SK-N-SH (cell line): Measurements from ENCODE around the gene TRAF2. TPM values are rescaled to one million over a fixed set of nuclear protein-coding genes. Genes with fewer than 3 reads are reported as not detected.
"Not testable (repeated sequence)": the region's sequence is repeated elsewhere in the genome, so short reads cannot be mapped to it uniquely, and the experiment has no call there.

Experiments used
- CTCF ChIA-PET: fragments of 300-600, 350-600 bp; formaldehyde crosslinking; extraction: SDS; loops from one replicate; lab custom pipeline; 2021; lab: Yijun Ruan, JAX
- POLR2A ChIA-PET: fragments of 350-600 bp; sonication (Branson Sonifier 250); formaldehyde crosslinking; extraction: SDS; loops from one replicate; lab custom pipeline; 2020; ENCODE audit warnings: antibody characterized with exemption, inconsistent platforms; lab: Yijun Ruan, JAX
- DNase-seq: peaks from one replicate; pipeline ENCODE4 v3.0.0; 2012
- H2AFZ ChIP-seq: fragments of 200-600 bp; sonication (generic); 2 replicates; pipeline ENCODE4 v1.8.1; 2016; ENCODE audit warnings: antibody characterized with exemption, mild to moderate bottlenecking, low read depth
- H3F3A ChIP-seq: fragments of 200-600 bp; sonication (generic); replicated peaks from 2 replicates; pipeline ENCODE3; 2016; ENCODE audit warnings: antibody characterized with exemption, mild to moderate bottlenecking; ENCODE audit not compliant: insufficient read depth
- H3K27ac ChIP-seq, 2 experiments: fragments of 200-500 bp in 1 of 2; fragments of 200-600 bp in 1 of 2; sonication (Bioruptor generic) in 1 of 2; sonication (generic), shearing (Covaris generic) in 1 of 2; 2 replicates each; pipeline versions ENCODE4 v1.5.1 to v1.6.1; 2014 to 2016; ENCODE audit warnings: low read depth in 2 of 2, inconsistent platforms in 1 of 2, low read length in 1 of 2, mild to moderate bottlenecking in 1 of 2, mixed read lengths in 1 of 2
- H3K27me3 ChIP-seq: fragments of 200-600 bp; sonication (generic), shearing (Covaris generic); 2 replicates; pipeline ENCODE4 v1.6.1; 2016; ENCODE audit warnings: mixed run types; ENCODE audit not compliant: insufficient read depth
- H3K36me3 ChIP-seq, 2 experiments: fragments of 200-500 bp in 1 of 2; fragments of 200-600 bp in 1 of 2; sonication (Bioruptor generic) in 1 of 2; sonication (generic) in 1 of 2; replicated peaks in 1 of 2; 2 replicates each; pipeline versions ENCODE3 to v1.5.1; 2014 to 2016; ENCODE audit warnings: low read length in 1 of 2, mild to moderate bottlenecking in 1 of 2; ENCODE audit not compliant: insufficient read depth in 2 of 2, control insufficient read depth in 1 of 2
- H3K4me1 ChIP-seq, 2 experiments: fragments of 200-500 bp in 1 of 2; fragments of 200-600 bp in 1 of 2; sonication (Bioruptor generic) in 1 of 2; sonication (generic), shearing (Covaris generic) in 1 of 2; 2 replicates each; pipeline versions ENCODE4 v1.5.1 to v1.6.1; 2014 to 2016; ENCODE audit warnings: low read depth in 1 of 2, low read length in 1 of 2, mixed run types in 1 of 2; ENCODE audit not compliant: insufficient read depth in 2 of 2, control insufficient read depth in 1 of 2
- H3K4me2 ChIP-seq: fragments of 200-600 bp; sonication (generic), shearing (Covaris generic); 2 replicates; pipeline ENCODE4 v1.6.1; 2017; ENCODE audit warnings: mixed run types
- H3K4me3 ChIP-seq, 2 experiments: fragments of 200-500 bp in 1 of 2; fragments of 200-600 bp in 1 of 2; sonication (Bioruptor generic) in 1 of 2; sonication (generic), shearing (Covaris generic) in 1 of 2; 2 replicates each; pipeline versions ENCODE4 v1.5.1 to v1.8.1; 2014 to 2016; ENCODE audit warnings: low read depth in 2 of 2, inconsistent platforms in 1 of 2, low read length in 1 of 2, mild to moderate bottlenecking in 1 of 2, mixed read lengths in 1 of 2, moderate library complexity in 1 of 2
- H3K79me2 ChIP-seq: fragments of 200-600 bp; sonication (generic); 2 replicates; pipeline ENCODE4 v1.8.1; 2017; ENCODE audit warnings: mild to moderate bottlenecking; ENCODE audit not compliant: insufficient read depth
- H3K9ac ChIP-seq: fragments of 200-600 bp; sonication (generic); 2 replicates; pipeline ENCODE4 v1.6.1; 2017; ENCODE audit warnings: mixed run types
- H3K9me2 ChIP-seq: fragments of 200-600 bp; sonication (generic); 2 replicates; pipeline ENCODE4 v1.6.1; 2017; ENCODE audit warnings: mixed run types
- H3K9me3 ChIP-seq: fragments of 200-600 bp; sonication (generic); 2 replicates; pipeline ENCODE4 v1.6.1; 2017; ENCODE audit warnings: mixed run types, mild to moderate bottlenecking, moderate library complexity
- H4K20me1 ChIP-seq: fragments of 200-600 bp; sonication (generic); 2 replicates; pipeline ENCODE4 v1.6.1; 2017; ENCODE audit warnings: mild to moderate bottlenecking, mixed run types; ENCODE audit not compliant: insufficient read depth
- CHD2 ChIP-seq: fragments of 150-350 bp; IDR thresholded peaks from 2 replicates; pipeline ENCODE4 v1.6.1; 2018; ENCODE audit warnings: low read length; ENCODE audit not compliant: partially characterized antibody
- CTCF ChIP-seq: fragments of 200-600 bp; sonication (generic); IDR thresholded peaks from 2 replicates; pipeline ENCODE4 v1.6.1; 2017; ENCODE audit warnings: antibody characterized with exemption, mild to moderate bottlenecking, moderate library complexity
- EZH2phosphoT487 ChIP-seq: fragments of 200-600 bp; sonication (generic); IDR thresholded peaks from 2 replicates; pipeline ENCODE4 v1.6.1; 2017; ENCODE audit warnings: low read depth, mixed run types, mild to moderate bottlenecking, antibody characterized with exemption, moderate library complexity, borderline replicate concordance
- FOSL2 ChIP-seq: IDR thresholded peaks from 2 replicates; pipeline ENCODE4 v1.4.0; 2012; ENCODE audit warnings: low read depth, mild to moderate bottlenecking, moderate library complexity, borderline replicate concordance
- FOXJ3 ChIP-seq: sonication (generic); formaldehyde crosslinking; IDR thresholded peaks from 2 replicates; pipeline ENCODE4 v1.5.1; 2020; ENCODE audit warnings: mild to moderate bottlenecking, missing genetic modification reagents
- FOXM1 ChIP-seq: IDR thresholded peaks from 2 replicates; pipeline ENCODE4 v1.4.0; 2012; ENCODE audit warnings: low read depth, mild to moderate bottlenecking
- GABPA ChIP-seq: IDR thresholded peaks from 2 replicates; pipeline ENCODE4 v1.4.0; 2012; ENCODE audit warnings: low read depth, mild to moderate bottlenecking
- MEF2A ChIP-seq: IDR thresholded peaks from 2 replicates; pipeline ENCODE4 v1.4.0; 2012; ENCODE audit warnings: low read depth, borderline replicate concordance
- POLR2AphosphoS5 ChIP-seq: IDR thresholded peaks from 2 replicates; pipeline ENCODE4 v1.6.1; 2012; ENCODE audit warnings: low read depth, low read length
- RCOR1 ChIP-seq: fragments of 150-350 bp; IDR thresholded peaks from 2 replicates; pipeline ENCODE4 v1.6.1; 2017; ENCODE audit warnings: antibody characterized with exemption, low read length
- RFX5 ChIP-seq: IDR thresholded peaks from 2 replicates; pipeline ENCODE4 v1.6.1; 2012; ENCODE audit warnings: mild to moderate bottlenecking, improper control_type of control experiment, low read length
- SIN3A ChIP-seq: IDR thresholded peaks from 2 replicates; pipeline ENCODE4 v1.6.1; 2012; ENCODE audit warnings: low read depth, mild to moderate bottlenecking, low read length, moderate library complexity, borderline replicate concordance
- USF1 ChIP-seq: IDR thresholded peaks from 2 replicates; pipeline ENCODE4 v1.4.0; 2012; ENCODE audit warnings: low read depth, borderline replicate concordance
- YY1 ChIP-seq: IDR thresholded peaks from 2 replicates; pipeline ENCODE4 v1.4.0; 2012; ENCODE audit warnings: low read depth, mild to moderate bottlenecking
- WGBS: methylation state at CpG from one replicate; pipeline ENCODE4 v1.1.6; 2017; ENCODE audit warnings: low lambda C conversion rate; 5-methylcytosine and 5-hydroxymethylcytosine counted together
- polyA plus RNA-seq, 3 experiments: library from polyadenylated mRNA; depleted of rRNA; stranded (reverse); fragments of >200 nt; gene quantifications; 2 replicates each; pipeline ENCODE4 v1.2.3, GENCODE V29; 2012
- TF ChIP-seq, protein P1 (sequence below): fragments of 150-350 bp; IDR thresholded peaks from 2 replicates; pipeline ENCODE4 v1.6.1; 2016; ENCODE audit warnings: mild to moderate bottlenecking, low read depth, low read length

TRAF2 gene
- polyA plus RNA-seq, 1 of the 3 experiments (the other 2 are of a cell fraction) = 15.4 TPM

DNA sequence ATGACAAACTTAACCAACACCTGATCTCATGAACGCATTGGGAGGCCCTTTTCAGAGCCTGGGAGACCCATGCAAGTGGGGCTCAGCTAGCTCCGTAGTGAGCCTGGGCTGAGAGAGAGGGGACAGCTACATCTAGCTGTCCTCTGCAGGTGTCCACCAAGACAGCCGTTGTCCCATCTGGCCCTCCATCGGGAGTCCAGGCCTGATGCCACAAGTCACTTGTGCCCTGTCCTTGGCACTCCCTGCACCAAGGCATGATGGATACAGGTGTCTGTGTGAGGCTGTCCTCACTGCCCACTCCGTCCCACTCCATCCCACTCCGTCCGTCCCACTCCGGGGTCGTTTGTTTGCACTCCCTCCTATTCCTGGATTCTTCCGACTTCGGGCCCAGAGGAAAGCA, 17.7 kb upstream of the TRAF2 start (continued):
- TF ChIP-seq FOSL2 = no peak
- no peak for TF ChIP-seq GABPA
- TF ChIP-seq, all 33 proteins: peak for 0

DNA sequence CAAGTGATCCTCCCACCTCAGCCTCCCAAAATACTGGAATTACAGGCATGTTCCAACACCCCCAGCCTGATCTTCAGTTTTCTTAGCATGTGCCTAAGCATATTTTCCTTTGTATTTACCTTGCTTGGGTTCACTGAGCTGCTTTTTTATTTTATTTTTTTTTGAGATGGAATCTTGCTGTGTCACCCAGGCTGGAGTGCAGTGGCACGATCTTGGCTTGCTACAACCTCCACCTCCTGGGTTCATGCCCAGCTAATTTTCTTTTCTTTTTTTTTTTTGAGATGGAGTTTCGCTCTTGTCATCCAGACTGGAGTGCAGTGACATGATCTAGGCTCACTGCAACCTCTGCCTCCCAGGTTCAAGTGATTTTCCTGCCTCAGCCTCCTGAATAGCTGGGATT, 16.7 kb upstream of the TRAF2 start:
- H4K20me1 ChIP-seq, H3K4me3 ChIP-seq, H3K27ac ChIP-seq, H3K9me2 ChIP-seq, H3K4me1 ChIP-seq, DNase-seq, H3K36me3 ChIP-seq, H3K9me3 ChIP-seq, H3K27me3 ChIP-seq, H3F3A ChIP-seq, H3K4me2 ChIP-seq, H3K9ac ChIP-seq, H2AFZ ChIP-seq: not testable (repeated sequence)
- peaks cover 27% of the 10 kb centered on the region for H3K79me2 ChIP-seq
- whole genome bisulfite sequencing = 98% methylated on average over 2 of the region's 2 CpGs
- ChIA-PET CTCF (interaction anchor here (1.2 to 1.3 kb wide), 2 partner anchors 27 to 199 kb away, joined by 3 read pairs; partner anchors contain the start of gene AJM1), POLR2A (interaction anchor here (1.4 kb wide), 1 partner anchor 17 kb away, joined by 3 read pairs; the partner anchor contains the start of gene TRAF2)

DNA sequence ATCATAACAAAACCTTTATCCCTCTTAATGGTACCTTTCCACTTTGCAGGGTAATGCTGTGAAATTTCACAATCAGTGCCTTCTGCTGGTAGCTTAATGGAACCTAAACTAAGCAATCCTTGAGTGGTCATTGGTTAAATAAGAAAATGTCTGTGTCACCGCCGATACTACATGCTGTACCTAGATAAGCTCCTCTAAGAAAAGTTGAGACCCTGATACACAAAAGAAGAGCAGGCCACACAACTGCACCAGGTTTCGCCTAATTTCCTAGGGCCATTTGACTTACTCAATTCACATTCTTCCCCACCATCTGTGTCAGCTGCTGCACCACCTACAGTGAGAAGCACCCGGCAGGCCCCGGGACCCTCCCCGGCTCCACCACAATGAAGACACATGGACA, 11.2 kb upstream of the TRAF2 start:
- no peak overlapping the region for H3K27ac ChIP-seq
- TF ChIP-seq FOXJ3 (CRISPR knock-in tag) = no peak
- no peak for TF ChIP-seq CTCF
- TF ChIP-seq CHD2 = no peak
- TF ChIP-seq, protein P1, sequence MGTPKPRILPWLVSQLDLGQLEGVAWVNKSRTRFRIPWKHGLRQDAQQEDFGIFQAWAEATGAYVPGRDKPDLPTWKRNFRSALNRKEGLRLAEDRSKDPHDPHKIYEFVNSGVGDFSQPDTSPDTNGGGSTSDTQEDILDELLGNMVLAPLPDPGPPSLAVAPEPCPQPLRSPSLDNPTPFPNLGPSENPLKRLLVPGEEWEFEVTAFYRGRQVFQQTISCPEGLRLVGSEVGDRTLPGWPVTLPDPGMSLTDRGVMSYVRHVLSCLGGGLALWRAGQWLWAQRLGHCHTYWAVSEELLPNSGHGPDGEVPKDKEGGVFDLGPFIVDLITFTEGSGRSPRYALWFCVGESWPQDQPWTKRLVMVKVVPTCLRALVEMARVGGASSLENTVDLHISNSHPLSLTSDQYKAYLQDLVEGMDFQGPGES = no peak
- TF ChIP-seq RFX5 = no peak
- no peak for TF ChIP-seq POLR2AphosphoS5
- TF ChIP-seq USF1 = no peak
- TF ChIP-seq MEF2A = no peak
- TF ChIP-seq SIN3A = no peak
- no peak for TF ChIP-seq EZH2phosphoT487
- TF ChIP-seq YY1 = no peak
- no peak for TF ChIP-seq RCOR1
- TF ChIP-seq FOXM1 = no peak
- no peaks in the 10 kb centered on the region for H3K9me2 ChIP-seq
- CTCF ChIA-PET = interaction anchor here (0.9 kb wide), 1 partner anchor 160 kb away, joined by 3 read pairs; no protein-coding TSS in a partner anchor
- no peaks in the 10 kb centered on the region for H3F3A ChIP-seq
- H3K9me3 ChIP-seq = 0 out of 2 replicates have a peak, but pooled peaks cover 3% of the 10 kb centered on the region
- H3K4me2 ChIP-seq = no peak overlapping the region
- H3K4me3 ChIP-seq = no peak overlapping the region
- no peaks in the 10 kb centered on the region for H3K27me3 ChIP-seq
- no peaks in the 10 kb centered on the region for H3K36me3 ChIP-seq
- no peaks in the 10 kb centered on the region for H4K20me1 ChIP-seq
- 87% methylated on average over 6 of the region's 6 CpGs for WGBS
- POLR2A ChIA-PET = no interaction called here
- no peak overlapping the region for H3K9ac ChIP-seq
- H3K4me1 ChIP-seq = no peaks in the 10 kb centered on the region
- H2AFZ ChIP-seq = no peak overlapping the region
- no peak for DNase-seq
- no peaks in the 10 kb centered on the region for H3K79me2 ChIP-seq
